GM12878 (cell line): Measurements from ENCODE around the gene IGF1R. TPM values are rescaled to one million over a fixed set of nuclear protein-coding genes. Genes with fewer than 3 reads are reported as not detected.

ENCODE experiments used
- ATAC-seq: fragments of 200-7000 bp; cut with Tn5 transposase; 3 replicates; pipeline ENCODE4 v1.9.1; 2020; ENCODE audit warnings: mild to moderate bottlenecking, moderate library complexity
- BruUV-seq: library from RNA; stranded (reverse); fragments of 400-500 nt; replicated peaks from 2 replicates; lab custom pipeline; 2021; lab: Mats Ljungman, UMichigan
- CTCF ChIA-PET: fragments of 300-600 bp; sonication (Branson Sonifier 250); formaldehyde crosslinking; extraction: SDS; loops from one replicate; lab custom pipeline; 2021; ENCODE audit warnings: inconsistent platforms; lab: Yijun Ruan, JAX
- POLR2A ChIA-PET: fragments of 350-600 bp; formaldehyde crosslinking; extraction: SDS; loops from one replicate; lab custom pipeline; 2021; ENCODE audit warnings: inconsistent platforms; lab: Charles Lee
- RAD21 ChIA-PET: fragments of 300-600 bp; sonication (Branson Sonifier 250); formaldehyde crosslinking; loops from one replicate; lab custom pipeline; 2023; ENCODE audit warnings: antibody characterized with exemption; ENCODE audit not compliant: unreplicated experiment; lab: Charles Lee
- SMC1A ChIA-PET: fragments of 300-600 bp; sonication (Branson Sonifier 250); formaldehyde crosslinking; loops from one replicate; lab custom pipeline; 2023; ENCODE audit not compliant: unreplicated experiment, uncharacterized antibody; lab: Charles Lee
- DNase-seq: peaks from one replicate; pipeline ENCODE4 v3.0.0-alpha.2; 2011; ENCODE audit warnings: low read depth, low spot score
- FAIRE-seq: peaks from 3 replicates; lab custom pipeline; 2011; peaks lifted over from hg19 to GRCh38; lab: Jason Lieb, UNC
- H2AFZ ChIP-seq: 2 replicates; pipeline ENCODE4 v1.6.0; 2011; ENCODE audit warnings: low read depth, low read length, control low read depth; ENCODE audit not compliant: control insufficient read depth
- H3K27ac ChIP-seq: 2 replicates; pipeline ENCODE4 v1.5.1; 2011; ENCODE audit warnings: control low read depth; ENCODE audit not compliant: control insufficient read depth, insufficient read depth
- H3K27me3 ChIP-seq, 2 experiments: replicated peaks in 1 of 2; 2 replicates each; pipeline versions ENCODE4 v1.6.0 to v1.6.1; 2011; ENCODE audit warnings: low read length in 1 of 2; ENCODE audit not compliant: control insufficient read depth in 2 of 2, insufficient read depth in 2 of 2
- H3K36me3 ChIP-seq, 2 experiments: 2 replicates each; pipeline ENCODE4 v1.5.1; 2011; ENCODE audit warnings: low read length in 1 of 2; ENCODE audit not compliant: control insufficient read depth in 2 of 2, insufficient read depth in 2 of 2
- H3K4me1 ChIP-seq: 2 replicates; pipeline ENCODE4 v1.6.1; 2011; ENCODE audit warnings: mild to moderate bottlenecking, low read length, moderate library complexity, mixed read lengths; ENCODE audit not compliant: control insufficient read depth, insufficient read depth
- H3K4me2 ChIP-seq: 2 replicates; pipeline ENCODE4 v1.6.0; 2011; ENCODE audit warnings: control low read depth; ENCODE audit not compliant: control insufficient read depth, insufficient read depth
- H3K4me3 ChIP-seq: fragments of 200-600 bp; sonication (generic); 2 replicates; pipeline ENCODE4 v1.5.1; 2016
- H3K79me2 ChIP-seq: 2 replicates; pipeline ENCODE4 v1.6.0; 2011; ENCODE audit warnings: low read length; ENCODE audit not compliant: control insufficient read depth, insufficient read depth
- H3K9ac ChIP-seq: 2 replicates; pipeline ENCODE4 v1.8.0; 2011; ENCODE audit warnings: low read length, control low read depth, mixed read lengths; ENCODE audit not compliant: control insufficient read depth, insufficient read depth
- H3K9me3 ChIP-seq: replicated peaks from 3 replicates; pipeline ENCODE4 v1.5.1; 2011; ENCODE audit warnings: mild to moderate bottlenecking, low read length; ENCODE audit not compliant: control insufficient read depth, insufficient read depth
- H4K20me1 ChIP-seq: 2 replicates; pipeline ENCODE4 v1.6.0; 2011; ENCODE audit not compliant: control insufficient read depth, insufficient read depth
- JUNB ChIP-seq: IDR thresholded peaks from 2 replicates; pipeline ENCODE4 v1.6.1; 2016; ENCODE audit warnings: antibody characterized with exemption, mild to moderate bottlenecking
- NR2C2 ChIP-seq: IDR thresholded peaks from 2 replicates; pipeline ENCODE4 v1.6.1; 2011; ENCODE audit warnings: borderline replicate concordance, low read depth; ENCODE audit not compliant: control insufficient read depth, insufficient read length
- PAX8 ChIP-seq: fragments of 450-650 bp; IDR thresholded peaks from 2 replicates; pipeline ENCODE4 v1.6.1; 2017; ENCODE audit warnings: mild to moderate bottlenecking, moderate library complexity
- POLR2A ChIP-seq: IDR thresholded peaks from 2 replicates; pipeline ENCODE4 v1.6.1; 2011; ENCODE audit warnings: low read depth, mild to moderate bottlenecking, low read length
- YY1 ChIP-seq: IDR thresholded peaks from 2 replicates; pipeline ENCODE4 v1.6.1; 2011; ENCODE audit warnings: low read depth, mild to moderate bottlenecking, low read length
- ZBTB11 ChIP-seq: fragments of 450-650 bp; formaldehyde crosslinking; IDR thresholded peaks from 2 replicates; pipeline ENCODE4 v1.5.0; 2022; ENCODE audit warnings: mild to moderate bottlenecking, missing genetic modification characterization
- ZNF274 ChIP-seq: IDR thresholded peaks from one replicate; pipeline ENCODE4 v1.8.0; 2011; ENCODE audit not compliant: insufficient read length, insufficient read depth
- WGBS: methylation state at CpG from one replicate; pipeline ENCODE4 v1.1.6; 2016; ENCODE audit warnings: low lambda C conversion rate; ENCODE audit not compliant: insufficient replicate concordance, insufficient coverage; ENCODE audit errors: missing lambda C conversion rate; 5-methylcytosine and 5-hydroxymethylcytosine counted together
- in situ Hi-C: fragments of 300-500 bp; cut with MboI; formaldehyde crosslinking; loops from 9 replicates; pipeline ENCODE4 v1.14.3; 2018; ENCODE audit warnings: mixed read lengths
- intact Hi-C: fragments of 100-400 bp; cut with micrococcal nuclease; formaldehyde crosslinking; loops from one replicate; pipeline ENCODE4 v1.14.2; 2022; ENCODE audit not compliant: unreplicated experiment
- polyA plus RNA-seq, 11 experiments: library from polyadenylated mRNA; depleted of rRNA in 4 of 11; unstranded in 6 of 11; stranded (reverse) in 5 of 11; fragments of >200 nt; fragmentation: Nextera tagmentation in 4 of 11; fragmentation: Illumina TruSeq in 1 of 11; extraction: Ambion mirVana in 4 of 11; extraction: Trizol in 1 of 11; gene quantifications; 1 replicate in 1 of 11; 2 replicates in 10 of 11; pipeline versions ENCODE4 v1.2.1 to v1.2.3, GENCODE V29; 2011 to 2016; ENCODE audit warnings: inconsistent platforms in 2 of 11, missing spikeins in 2 of 11, low read depth in 1 of 11
- total RNA-seq, 4 experiments: library from RNA; depleted of rRNA in 3 of 4; stranded (reverse); fragments of >200 nt in 3 of 4; fragmentation: Illumina TruSeq in 1 of 4; extraction: Trizol in 1 of 4; gene quantifications; 2 replicates each; pipeline versions ENCODE4 v1.2.1 to v1.2.3, GENCODE V29; 2013 to 2021

The IGF1R gene
- total and polyA plus RNA-seq, 10 of the 15 experiments (the other 5 are each of a cell fraction or from before 2014, with no cell fraction given) = 0.03 to 2.7 (median 0.66) TPM

GRCh38 chr15:98760112-98760826 lies 111.9 kb downstream of the IGF1R start:
- Histone ChIP-seq H3K4me1 (no peaks in the 10 kb centered on the region), H3K36me3 (no peaks in the 10 kb centered on the region), H3K9me3 (no peaks in the 10 kb centered on the region; the same call in 1 of the 3 replicates), H3K9ac (no peak overlapping the region), H3K27me3 (no peaks in the 10 kb centered on the region), H3K4me2 (no peak overlapping the region), H3K79me2 (no peaks in the 10 kb centered on the region), H3K4me3 (no peak overlapping the region), H3K27ac (no peak overlapping the region), H2AFZ (no peak overlapping the region), H4K20me1 (no peaks in the 10 kb centered on the region)
- in situ Hi-C loops = no loop called here
- ChIA-PET CTCF (interaction anchor here (0.6 kb wide), 1 partner anchor 57 kb away, joined by 3 read pairs; no protein-coding TSS in a partner anchor), RAD21 (interaction anchor here (0.5 to 2.5 kb wide), 2 partner anchors 238 to 316 kb away, joined by 3 to 6 read pairs; no protein-coding TSS in a partner anchor), SMC1A (interaction anchor here (0.6 to 1.2 kb wide), 2 partner anchors 11 to 27 kb away, joined by 3 to 5 read pairs; no protein-coding TSS in a partner anchor), POLR2A (interaction anchor here (1.2 kb wide), 1 partner anchor 12 kb away, joined by 3 read pairs; no protein-coding TSS in a partner anchor)
- DNase-seq = no peak
- FAIRE-seq = no peak
- no peak for ATAC-seq
- no TSS peak for BruUV-seq
- TF ChIP-seq ZNF274 (no peak), NR2C2 (no peak), JUNB (no peak), YY1 (no peak), POLR2A (no peak), PAX8 (no peak), ZBTB11 (CRISPR knock-in tag) (no peak)
- intact Hi-C loops = no loop called here
- WGBS = 50% methylated on average over 9 of the region's 9 CpGs
